GM12872 (cell line): ENCODE data around the gene SPG11.

ENCODE experiments used
- TF ChIP-seq, protein P1 (sequence below): IDR thresholded peaks from 3 replicates; pipeline ENCODE4 v1.5.1; 2011; ENCODE audit warnings: low read depth, mild to moderate bottlenecking, low read length, moderate library complexity; ENCODE audit not compliant: insufficient read depth

SPG11 gene

DNA sequence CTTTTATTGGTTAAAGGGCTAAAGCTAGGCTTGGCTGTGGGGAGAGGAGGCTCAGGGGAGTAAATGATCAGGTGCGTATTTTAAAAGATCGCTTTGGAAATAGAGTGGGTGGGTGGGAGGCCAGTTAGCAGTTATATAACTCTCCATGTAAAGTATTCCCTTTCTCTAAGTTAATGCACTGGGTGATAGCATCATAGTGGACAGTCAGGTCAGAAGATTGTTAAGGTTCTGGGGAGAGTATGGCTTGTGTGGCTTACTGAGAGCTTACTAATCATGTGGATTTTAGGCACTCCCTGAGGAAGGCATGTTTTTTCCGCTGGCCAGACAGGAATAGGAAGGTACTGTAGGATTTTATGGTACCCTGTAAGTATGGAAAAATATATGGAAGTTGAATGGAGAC lies 132.8 kb downstream of the SPG11 start:
- TF ChIP-seq, protein P1, sequence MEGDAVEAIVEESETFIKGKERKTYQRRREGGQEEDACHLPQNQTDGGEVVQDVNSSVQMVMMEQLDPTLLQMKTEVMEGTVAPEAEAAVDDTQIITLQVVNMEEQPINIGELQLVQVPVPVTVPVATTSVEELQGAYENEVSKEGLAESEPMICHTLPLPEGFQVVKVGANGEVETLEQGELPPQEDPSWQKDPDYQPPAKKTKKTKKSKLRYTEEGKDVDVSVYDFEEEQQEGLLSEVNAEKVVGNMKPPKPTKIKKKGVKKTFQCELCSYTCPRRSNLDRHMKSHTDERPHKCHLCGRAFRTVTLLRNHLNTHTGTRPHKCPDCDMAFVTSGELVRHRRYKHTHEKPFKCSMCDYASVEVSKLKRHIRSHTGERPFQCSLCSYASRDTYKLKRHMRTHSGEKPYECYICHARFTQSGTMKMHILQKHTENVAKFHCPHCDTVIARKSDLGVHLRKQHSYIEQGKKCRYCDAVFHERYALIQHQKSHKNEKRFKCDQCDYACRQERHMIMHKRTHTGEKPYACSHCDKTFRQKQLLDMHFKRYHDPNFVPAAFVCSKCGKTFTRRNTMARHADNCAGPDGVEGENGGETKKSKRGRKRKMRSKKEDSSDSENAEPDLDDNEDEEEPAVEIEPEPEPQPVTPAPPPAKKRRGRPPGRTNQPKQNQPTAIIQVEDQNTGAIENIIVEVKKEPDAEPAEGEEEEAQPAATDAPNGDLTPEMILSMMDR: no peak

DNA sequence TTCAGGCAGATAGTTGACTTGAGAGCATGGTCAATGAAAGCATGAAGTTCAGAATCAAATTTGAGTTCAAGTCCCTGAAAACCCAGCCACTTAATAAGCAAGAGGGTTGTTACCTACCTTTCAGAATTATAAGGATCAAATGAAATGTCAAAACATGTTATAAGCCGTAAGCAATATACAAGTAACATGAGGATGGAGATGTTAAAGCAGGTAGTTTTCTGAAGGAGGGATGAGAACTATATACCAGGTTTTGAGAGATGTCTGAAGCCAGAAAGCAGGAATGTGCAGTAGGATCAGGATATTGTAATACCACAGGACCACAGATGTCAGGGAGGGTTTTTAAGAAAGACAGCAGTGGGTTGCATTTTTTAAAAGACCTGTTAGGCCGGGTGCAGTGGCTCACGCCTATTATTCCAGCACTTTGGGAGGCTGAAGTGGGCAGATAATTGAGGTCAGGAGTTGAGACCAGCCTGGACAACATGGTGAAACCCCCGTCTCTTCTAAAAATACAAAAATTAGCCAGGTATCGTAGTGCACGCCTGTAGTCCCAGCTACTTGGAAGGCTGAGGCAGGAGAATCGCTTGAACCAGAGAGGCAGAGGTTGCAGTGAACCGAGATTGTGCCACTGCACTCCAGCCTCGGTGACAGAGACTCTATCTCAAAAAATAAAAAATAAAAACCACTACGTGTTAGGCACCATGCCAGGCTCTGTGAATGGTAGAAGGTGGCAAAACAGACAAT lies 133.4 kb downstream of the SPG11 start:
- TF ChIP-seq, protein P1: no peak

DNA sequence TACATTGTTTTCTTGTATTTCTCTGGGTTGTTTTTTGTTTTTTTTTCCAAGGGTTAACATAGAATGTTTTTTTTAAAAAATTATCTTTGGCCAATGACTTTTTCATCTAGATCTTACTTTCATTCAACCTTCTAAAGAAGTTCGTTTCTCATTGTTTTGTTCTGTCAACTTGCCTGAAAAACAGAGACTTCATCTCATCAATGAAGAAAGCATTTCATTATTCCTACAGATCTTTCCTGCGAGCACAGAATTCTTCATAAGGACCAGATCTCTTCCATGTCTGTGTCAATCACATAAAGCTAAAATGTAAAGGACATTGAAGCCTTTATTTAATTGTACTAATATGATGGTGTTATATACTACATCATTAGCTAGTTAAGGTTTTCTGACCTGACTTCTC lies 136.2 kb downstream of the SPG11 start:
- TF ChIP-seq, protein P1: no peak

DNA sequence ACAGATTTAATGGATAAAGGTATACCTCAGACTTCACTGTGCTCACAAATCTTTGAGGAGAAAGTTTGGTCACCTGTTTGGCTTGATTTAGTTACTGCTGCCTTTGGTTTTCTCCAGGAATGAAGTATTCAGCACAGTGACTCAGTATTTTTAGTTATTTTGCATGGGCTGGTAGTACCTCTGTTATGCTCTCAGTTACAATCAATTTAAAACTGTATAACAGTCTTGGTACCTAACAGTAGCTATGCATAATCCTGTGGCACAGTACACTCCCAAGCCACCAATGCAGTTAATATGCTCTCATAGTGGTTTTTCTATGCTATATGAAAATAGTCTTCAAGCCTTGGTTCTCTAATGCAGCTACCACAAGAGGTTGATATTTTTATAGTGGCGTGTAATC lies 138.4 kb downstream of the SPG11 start:
- TF ChIP-seq, protein P1: no peak

DNA sequence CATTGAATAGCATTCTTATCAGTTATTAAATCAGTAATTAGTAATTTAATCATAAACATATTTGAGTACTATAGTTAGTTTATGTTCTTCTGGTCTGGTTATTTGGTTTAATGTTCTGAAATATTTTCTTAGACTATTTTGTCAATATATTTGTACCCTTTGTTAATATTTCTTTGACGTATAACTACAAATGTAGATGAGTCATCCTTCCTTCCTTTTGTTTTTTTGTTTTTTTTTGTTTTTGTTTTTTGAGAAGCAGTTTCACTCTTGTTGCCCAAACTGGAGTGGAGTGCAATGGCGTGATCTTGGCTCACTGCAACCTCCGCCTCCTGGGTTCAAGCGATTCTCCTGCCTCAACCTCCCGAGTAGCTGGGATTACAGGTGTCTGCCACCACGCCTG lies 143.9 kb downstream of the SPG11 start:
- TF ChIP-seq, protein P1: no peak

DNA sequence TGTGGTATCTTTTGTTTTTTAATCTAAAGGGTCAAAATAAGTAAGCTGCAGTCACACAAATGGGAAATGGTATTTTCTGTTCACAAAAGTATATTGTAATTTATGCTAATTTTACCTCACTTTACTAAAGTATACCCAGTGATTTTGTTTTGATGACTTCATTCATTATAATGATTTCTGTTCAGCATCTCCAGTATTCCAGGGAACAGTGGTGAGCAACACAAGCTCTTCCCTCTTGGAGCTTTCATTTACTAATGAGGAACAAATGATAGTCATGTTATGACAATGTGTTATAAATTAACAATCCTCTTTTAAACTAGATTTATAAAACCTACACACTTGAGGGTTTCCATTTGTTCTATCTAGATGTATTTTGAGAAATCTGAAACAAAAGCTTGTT lies 147.0 kb downstream of the SPG11 start:
- TF ChIP-seq, protein P1: no peak
